BJ (cell line): ENCODE data around the gene BMAL1. TPM values are rescaled to one million over a fixed set of nuclear protein-coding genes. Genes with fewer than 3 reads are reported as not detected.

ENCODE experiments used
- CTCF ChIA-PET: fragments of 350-600 bp; formaldehyde crosslinking; extraction: SDS; loops from one replicate; lab custom pipeline; 2021; ENCODE audit warnings: antibody characterized with exemption, inconsistent platforms; lab: Yijun Ruan, JAX
- POLR2A ChIA-PET: fragments of 300-600 bp; sonication (Branson Sonifier 250); formaldehyde crosslinking; extraction: SDS; loops from one replicate; lab custom pipeline; 2021; ENCODE audit warnings: antibody characterized with exemption; lab: Charles Lee
- DNase-seq: peaks from one replicate; pipeline ENCODE4 v3.0.0-alpha.2; 2011; ENCODE audit warnings: low read depth
- H3K27me3 ChIP-seq: 2 replicates; pipeline ENCODE4 v1.6.0; 2011; ENCODE audit warnings: low read length; ENCODE audit not compliant: control insufficient read depth, insufficient read depth
- H3K36me3 ChIP-seq: 2 replicates; pipeline ENCODE4 v1.5.1; 2011; ENCODE audit warnings: low read length; ENCODE audit not compliant: control insufficient read depth, insufficient read depth
- H3K4me3 ChIP-seq: 2 replicates; pipeline ENCODE4 v1.5.1; 2011; ENCODE audit warnings: low read depth, mild to moderate bottlenecking, control low read depth, low read length
- CTCF ChIP-seq: IDR thresholded peaks from 2 replicates; pipeline ENCODE4 v1.5.1; 2011; ENCODE audit warnings: low read depth, mild to moderate bottlenecking, control low read depth, inconsistent platforms, low read length, moderate library complexity; ENCODE audit not compliant: insufficient read depth
- polyA plus RNA-seq: library from polyadenylated mRNA; depleted of rRNA; stranded (reverse); fragments of >200 nt; gene quantifications from 2 replicates; pipeline ENCODE4 v1.2.3, GENCODE V29; 2011

Gene BMAL1
- polyA plus RNA-seq, 1 experiment: 6.1 TPM

GRCh38 chr11:13320688-13321087 is 43.1 kb downstream of the BMAL1 start:
- CTCF ChIA-PET: no interaction called here
- TF ChIP-seq CTCF: no peak

GRCh38 chr11:13321431-13321830 is 43.8 kb downstream of the BMAL1 start:
- ChIA-PET POLR2A (no interaction called here), CTCF (interaction anchor here (4.3 kb wide), 1 partner anchor 13 kb away, joined by 19 read pairs; no protein-coding TSS in a partner anchor)
- no peaks in the 10 kb centered on the region for H3K27me3 ChIP-seq
- DNase-seq: no peak
- no peaks in the 10 kb centered on the region for H3K36me3 ChIP-seq
- no peak for TF ChIP-seq CTCF
- no peak overlapping the region for H3K4me3 ChIP-seq

More at GRCh38 chr11:13320688-13321087, 43.1 kb downstream of the BMAL1 start:
- Histone ChIP-seq H3K27me3 (no peaks in the 10 kb centered on the region), H3K4me3 (no peak overlapping the region), H3K36me3 (no peaks in the 10 kb centered on the region)
- POLR2A ChIA-PET: no interaction called here
- DNase-seq: no peak

GRCh38 chr11:13324141-13324540 is 46.6 kb downstream of the BMAL1 start:
- CTCF ChIA-PET: interaction anchor here (4.3 kb wide), 1 partner anchor 10 kb away, joined by 19 read pairs; no protein-coding TSS in a partner anchor
- POLR2A ChIA-PET: no interaction called here

GRCh38 chr11:13324709-13325108 is 47.1 kb downstream of the BMAL1 start:
- H3K27me3 ChIP-seq: no peaks in the 10 kb centered on the region
- ChIA-PET POLR2A (interaction anchor here (0.6 kb wide), 1 partner anchor 103 kb away, joined by 3 read pairs; no protein-coding TSS in a partner anchor), CTCF (interaction anchor here (4.3 kb wide), 1 partner anchor 10 kb away, joined by 19 read pairs; no protein-coding TSS in a partner anchor)
- DNase-seq: no peak
- no peak for TF ChIP-seq CTCF
- H3K4me3 ChIP-seq: no peak overlapping the region
- H3K36me3 ChIP-seq: no peaks in the 10 kb centered on the region

More at GRCh38 chr11:13324141-13324540, 46.6 kb downstream of the BMAL1 start:
- Histone ChIP-seq H3K27me3 (no peaks in the 10 kb centered on the region), H3K36me3 (no peaks in the 10 kb centered on the region), H3K4me3 (no peak overlapping the region)
- no peak for DNase-seq
- no peak for TF ChIP-seq CTCF

- CTCF ChIA-PET: interaction anchor here (0.6 to 2.2 kb wide), 3 partner anchors 9 to 95 kb away, joined by 3 to 9 read pairs (median 3); no protein-coding TSS in a partner anchor
- no peak for TF ChIP-seq CTCF
These were observed 49.8 kb downstream of the BMAL1 start for GRCh38 chr11:13327421-13327820.

More at GRCh38 chr11:13327421-13327820, 49.8 kb downstream of the BMAL1 start:
- POLR2A ChIA-PET: no interaction called here
- no peak for DNase-seq
- Histone ChIP-seq H3K27me3 (no peaks in the 10 kb centered on the region), H3K4me3 (no peak overlapping the region), H3K36me3 (no peaks in the 10 kb centered on the region)
